ENCODE measurements around the gene RNF212B. TPM values are rescaled to one million over a fixed set of nuclear protein-coding genes. Genes with fewer than 3 reads are reported as not detected.

RNF212B gene
- total RNA-seq, 2 experiments from 2014 or later = not detected

DNA sequence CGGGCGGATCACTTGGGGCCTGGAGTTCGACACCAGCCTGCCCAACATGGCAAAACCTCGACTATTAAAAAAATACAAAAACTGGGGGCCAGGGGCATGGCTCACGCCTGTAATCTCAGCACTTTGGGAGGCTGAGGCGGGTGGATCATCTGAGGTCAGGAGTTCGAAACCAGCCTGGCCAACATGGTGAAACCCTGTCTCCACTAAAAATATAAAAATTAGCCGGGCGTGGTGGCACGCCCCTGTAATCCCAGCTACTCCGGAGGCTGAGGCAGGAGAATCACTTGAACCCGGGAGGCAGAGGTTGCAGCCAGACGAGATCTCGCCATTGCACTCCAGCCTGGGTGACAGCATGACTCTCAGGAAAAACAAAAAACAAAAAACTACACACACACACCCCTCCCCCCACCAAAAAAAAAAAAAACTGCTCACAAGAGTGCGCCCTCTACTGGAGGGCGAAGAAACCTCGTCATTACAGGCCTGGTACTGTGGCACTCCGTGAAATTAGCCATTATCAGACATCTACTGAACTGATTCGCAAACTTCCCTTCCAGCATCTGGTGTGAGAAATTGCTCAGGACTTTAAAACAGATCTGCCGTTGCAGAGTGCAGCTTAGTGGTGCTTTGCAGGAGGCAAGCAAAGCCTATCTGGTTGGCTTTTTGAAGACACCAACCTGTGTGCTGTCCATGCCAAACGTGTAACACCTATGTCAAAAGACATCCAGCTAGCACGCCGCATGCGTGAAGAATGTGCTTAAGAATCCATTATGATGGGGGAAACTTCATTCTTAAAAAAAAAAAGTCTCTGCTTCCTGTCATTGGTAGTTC lies 57.2 kb downstream of the RNF212B start:
- H3K27me3 Mint-ChIP-seq = no peaks in the 10 kb centered on the region
- peak overlapping the region; percentile 63 for H3K27ac Mint-ChIP-seq
- H3K4me1 Mint-ChIP-seq = peaks cover 13% of the 10 kb centered on the region
- peak overlapping the region; percentile 7 for H3K4me3 Mint-ChIP-seq
- ATAC-seq (ENCODE audit: low read depth) = peak; percentile 76
- no peaks in the 10 kb centered on the region for H3K9me3 Mint-ChIP-seq
- H3K36me3 Mint-ChIP-seq = peaks cover 2% of the 10 kb centered on the region
- POLR2A ChIA-PET = interaction anchor here (1.3 kb wide), 1 partner anchor 25 kb away, joined by 3 read pairs; no protein-coding TSS in a partner anchor
- peak; percentile 54 for DNase-seq

DNA sequence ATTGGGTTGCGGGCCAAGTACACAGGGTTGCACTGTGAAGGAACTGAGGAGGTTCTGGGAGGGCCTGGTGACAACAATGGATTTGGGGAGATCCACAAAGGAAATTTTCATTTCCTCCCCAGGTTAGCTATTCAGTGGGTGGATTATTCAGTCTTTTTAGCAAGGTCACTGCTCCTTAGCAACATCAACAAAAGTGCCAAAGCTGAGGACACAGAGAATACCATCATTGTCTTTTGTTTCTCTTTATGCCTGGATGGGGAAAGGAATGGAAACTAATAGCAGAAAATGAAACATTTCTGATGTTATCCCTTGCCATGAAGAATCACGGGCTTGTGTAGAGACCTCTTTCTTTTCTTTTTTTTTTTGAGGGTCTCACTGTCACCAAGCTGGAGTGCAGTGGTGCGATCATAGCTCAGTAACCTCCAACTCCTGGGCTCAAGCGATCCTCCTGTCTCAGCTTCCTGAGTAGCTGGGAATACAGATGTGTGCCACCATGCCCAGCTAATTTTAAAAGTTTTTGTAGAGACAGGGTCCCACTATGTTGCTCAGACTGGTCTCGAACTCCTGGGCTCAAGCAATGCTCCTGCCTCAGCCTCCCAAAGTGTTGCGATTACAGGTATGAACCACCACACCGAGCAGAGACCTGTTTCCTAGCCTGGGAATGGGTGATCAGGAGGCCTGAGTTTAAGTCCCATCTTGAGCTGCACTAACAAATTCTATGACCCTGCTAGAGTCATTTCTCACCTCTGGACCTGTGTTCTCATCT lies 58.5 kb downstream of the RNF212B start:
- no peak overlapping the region for H3K4me3 Mint-ChIP-seq

DNA sequence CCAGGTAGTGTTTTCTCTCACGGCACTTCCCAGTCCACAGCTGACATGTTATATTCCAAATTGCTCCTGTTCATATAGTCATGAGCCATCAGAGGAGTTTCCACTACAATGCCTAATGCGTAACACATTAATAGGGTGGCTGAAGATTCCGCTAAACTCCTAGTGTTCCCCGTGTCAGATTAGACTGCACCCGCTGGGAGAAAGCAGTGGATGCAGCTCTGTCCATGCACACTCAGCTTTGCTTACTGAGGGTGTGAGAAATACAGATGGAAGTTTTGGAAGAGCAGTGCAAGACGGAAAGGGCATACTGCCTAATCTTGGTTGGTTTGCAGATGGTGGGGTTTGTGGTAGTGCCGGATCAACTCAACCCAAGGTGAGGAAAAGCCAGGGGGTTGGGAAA lies 59.4 kb downstream of the RNF212B start:
- DNase-seq = no peak
- no peak overlapping the region for H3K4me3 Mint-ChIP-seq
- POLR2A ChIA-PET = interaction anchor here (2.9 kb wide), 1 partner anchor 24 kb away, joined by 16 read pairs; the partner anchor contains the start of gene PABPN1
- peak overlapping the region; percentile 12 for H3K27ac Mint-ChIP-seq
- peaks cover 16% of the 10 kb centered on the region for H3K4me1 Mint-ChIP-seq
- peaks cover 2% of the 10 kb centered on the region for H3K36me3 Mint-ChIP-seq
- no peak for ATAC-seq (ENCODE audit: low read depth)
- H3K9me3 Mint-ChIP-seq = no peaks in the 10 kb centered on the region
- no peaks in the 10 kb centered on the region for H3K27me3 Mint-ChIP-seq

More for the DNA sequence above, 58.5 kb downstream of the RNF212B start:
- POLR2A ChIA-PET = interaction anchor here (2.9 kb wide), 1 partner anchor 25 kb away, joined by 16 read pairs; the partner anchor contains the start of gene PABPN1
- Mint-ChIP-seq H3K36me3 (peaks cover 2% of the 10 kb centered on the region), H3K27me3 (no peaks in the 10 kb centered on the region), H3K27ac (peak overlapping the region; percentile 12), H3K4me1 (peaks cover 16% of the 10 kb centered on the region), H3K9me3 (no peaks in the 10 kb centered on the region)
- ATAC-seq (ENCODE audit: low read depth) (no peak), DNase-seq (no peak)

DNA sequence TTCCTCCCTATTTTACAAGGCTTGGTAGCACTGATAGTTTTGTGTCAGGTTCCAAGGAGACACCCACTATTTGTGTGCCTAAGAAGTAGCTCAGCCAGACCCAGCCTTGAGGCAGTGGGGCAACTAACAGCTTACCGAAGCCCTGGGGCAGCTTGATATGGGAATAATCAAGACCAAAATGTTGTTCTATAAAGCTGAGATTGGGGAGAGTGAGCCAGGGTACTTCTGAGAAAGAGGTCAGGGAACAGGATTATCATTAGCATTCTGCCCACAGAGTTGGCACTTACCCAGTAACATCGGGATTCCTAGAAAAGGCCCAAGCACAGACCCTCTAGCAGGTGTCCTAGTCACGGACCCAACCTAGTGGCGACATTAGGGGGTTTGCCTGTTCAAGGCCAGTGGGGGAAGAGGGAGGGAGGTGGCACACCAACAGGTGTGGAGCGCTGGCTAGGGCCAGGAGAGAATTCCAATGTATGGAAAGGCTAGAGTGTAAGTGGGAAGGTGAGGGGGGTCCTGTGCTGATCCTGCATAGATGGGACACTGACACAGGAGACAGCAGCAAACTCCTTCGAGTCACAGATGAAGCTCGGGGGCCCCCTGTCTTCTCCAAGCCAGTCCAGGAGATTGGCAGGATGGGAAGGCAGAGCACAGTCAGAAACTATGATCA lies 60.0 kb downstream of the RNF212B start:
- Mint-ChIP-seq H3K9me3 (no peaks in the 10 kb centered on the region), H3K27ac (no peak overlapping the region), H3K27me3 (no peaks in the 10 kb centered on the region), H3K4me3 (no peak overlapping the region), H3K36me3 (peaks cover 2% of the 10 kb centered on the region), H3K4me1 (peaks cover 19% of the 10 kb centered on the region)
- no peak for ATAC-seq (ENCODE audit: low read depth)
- POLR2A ChIA-PET = interaction anchor here (0.6 to 2.9 kb wide), 3 partner anchors 12 to 215 kb away, joined by 3 to 16 read pairs (median 3); partner anchors contain the start of genes HOMEZ and PABPN1
- DNase-seq = no peak

DNA sequence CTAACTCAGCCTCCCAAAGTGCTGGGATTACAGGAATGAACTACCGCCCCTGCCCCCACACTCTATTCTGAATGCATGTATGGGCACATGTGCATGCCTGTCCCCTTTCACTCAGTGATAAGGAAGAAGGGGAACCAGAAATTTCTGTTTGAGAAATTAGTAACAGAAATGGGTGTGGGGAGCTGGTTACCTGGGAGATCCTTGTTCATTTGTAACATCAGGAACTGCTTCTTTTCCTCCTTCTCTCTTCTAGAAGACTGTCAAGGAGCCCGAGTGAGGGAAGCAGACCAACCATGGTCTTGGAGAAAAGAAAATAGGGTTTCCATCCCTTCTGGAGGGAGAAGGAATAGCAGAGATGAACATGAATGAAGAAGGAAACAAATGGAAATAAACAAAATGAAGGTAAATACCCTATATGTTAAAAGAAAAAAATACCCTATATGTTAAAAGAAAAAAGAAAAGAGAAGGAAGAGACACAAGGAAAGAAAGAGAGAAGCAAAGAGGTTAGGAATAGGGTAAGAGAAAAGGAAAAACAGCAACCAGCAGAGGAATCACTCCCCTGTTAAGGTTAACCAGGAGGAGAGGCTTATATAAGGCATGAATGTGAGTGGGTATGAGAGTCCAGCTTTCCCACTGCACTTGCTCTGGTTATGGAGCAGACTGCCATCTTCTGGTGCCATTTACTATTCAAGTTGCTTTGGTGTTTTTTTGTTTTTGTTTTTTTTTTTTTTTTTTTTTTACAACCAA lies 61.6 kb downstream of the RNF212B start:
- H3K36me3 Mint-ChIP-seq = peaks cover 2% of the 10 kb centered on the region
- ATAC-seq (ENCODE audit: low read depth) (no peak), DNase-seq (no peak)
- H3K27me3 Mint-ChIP-seq = no peaks in the 10 kb centered on the region
- POLR2A ChIA-PET = interaction anchor here (6.4 kb wide), 1 partner anchor 21 kb away, joined by 182 read pairs; the partner anchor contains the start of gene PABPN1
- peaks cover 24% of the 10 kb centered on the region for H3K4me1 Mint-ChIP-seq
- peak overlapping the region; percentile 31 for H3K27ac Mint-ChIP-seq
- H3K9me3 Mint-ChIP-seq = no peaks in the 10 kb centered on the region
- peak overlapping the region; percentile 21 for H3K4me3 Mint-ChIP-seq

- POLR2A ChIA-PET = interaction anchor here (1.6 to 6.4 kb wide), 4 partner anchors 14 to 205 kb away, joined by 11 to 182 read pairs (median 14); partner anchors contain the start of genes ACIN1, C14orf119, HOMEZ and PABPN1
- Mint-ChIP-seq H3K27ac (peak overlapping the region; percentile 97), H3K36me3 (peaks cover 2% of the 10 kb centered on the region), H3K9me3 (no peaks in the 10 kb centered on the region), H3K4me3 (peak overlapping the region; percentile 94), H3K4me1 (peaks cover 21% of the 10 kb centered on the region), H3K27me3 (no peaks in the 10 kb centered on the region)
- ATAC-seq (ENCODE audit: low read depth) (no peak), DNase-seq (no peak)
Observed at GRCh38 chr14:23299986-23300686, 62.4 kb downstream of the RNF212B start.

DNA sequence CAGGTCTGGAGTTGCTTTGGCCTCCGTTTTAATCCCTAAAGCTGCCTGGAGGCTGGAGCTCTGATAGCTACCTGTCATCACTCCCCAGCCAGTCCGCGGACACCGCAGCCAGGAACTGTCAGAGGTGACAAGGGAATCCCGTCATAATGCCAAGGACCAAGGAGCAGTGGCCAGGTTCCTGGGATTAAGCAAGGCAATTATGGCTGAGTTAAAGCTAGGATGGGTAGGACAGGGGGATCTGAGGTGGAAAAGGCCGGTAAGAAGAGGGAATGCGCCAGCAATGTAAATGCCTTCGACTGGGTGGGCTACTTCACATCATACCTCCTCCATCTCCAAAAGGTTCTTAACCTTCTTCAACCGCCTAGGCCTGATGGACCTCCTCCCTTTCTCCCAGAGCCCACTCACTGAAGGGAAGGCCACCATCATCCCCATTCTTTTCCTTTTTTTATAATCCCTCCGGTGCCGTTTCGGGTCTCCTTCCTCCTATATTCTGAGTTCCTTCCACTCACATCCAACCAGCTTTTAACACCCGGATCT lies 63.0 kb downstream of the RNF212B start:
- Mint-ChIP-seq H3K36me3 (peaks cover 2% of the 10 kb centered on the region), H3K27me3 (peaks cover under 1% of the 10 kb centered on the region), H3K4me3 (peak overlapping the region; percentile 94), H3K9me3 (no peaks in the 10 kb centered on the region), H3K27ac (peak overlapping the region; percentile 97), H3K4me1 (peaks cover 17% of the 10 kb centered on the region)
- POLR2A ChIA-PET = interaction anchor here (1.6 to 6.4 kb wide), 4 partner anchors 14 to 206 kb away, joined by 11 to 182 read pairs (median 14); partner anchors contain the start of genes ACIN1, C14orf119, HOMEZ and PABPN1
- peak; percentile 48 for DNase-seq
- ATAC-seq (ENCODE audit: low read depth) = no peak

DNA sequence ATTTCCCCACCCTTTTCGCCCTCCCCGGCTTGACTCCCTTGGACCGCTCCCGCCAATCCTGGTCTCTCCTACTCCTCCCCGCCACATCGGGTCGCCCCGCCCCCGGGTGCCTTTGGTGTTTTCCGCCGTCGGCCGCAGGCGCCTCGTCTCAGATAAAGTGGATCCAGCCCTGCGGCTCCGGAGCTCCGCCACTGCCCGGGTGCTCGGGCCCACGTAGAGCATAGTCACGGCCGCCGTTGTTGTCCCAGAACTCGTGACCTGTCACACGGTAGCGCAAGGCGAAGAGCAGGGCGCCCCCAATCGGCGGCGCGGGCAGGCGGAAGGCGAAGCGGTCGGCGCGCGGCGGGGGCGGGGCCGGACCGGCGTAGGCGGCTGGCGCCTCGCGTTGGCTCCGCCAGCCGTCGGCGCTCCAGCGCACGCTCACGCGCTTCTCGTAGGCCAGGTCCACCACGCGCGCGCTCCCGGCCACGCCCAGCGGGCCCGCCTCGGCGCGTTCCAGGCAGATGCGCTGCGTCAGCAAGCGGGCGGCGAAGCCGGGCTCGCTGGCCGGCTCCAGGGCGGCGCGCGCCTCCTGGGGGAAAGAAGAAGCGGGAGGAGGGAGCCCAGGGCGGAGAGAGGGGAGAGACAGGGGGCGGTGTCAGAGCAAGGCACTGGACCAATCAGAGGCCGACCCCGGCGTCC lies 63.7 kb downstream of the RNF212B start:
- H3K27me3 Mint-ChIP-seq = peaks cover 7% of the 10 kb centered on the region
- peaks cover 17% of the 10 kb centered on the region for H3K4me1 Mint-ChIP-seq
- POLR2A ChIA-PET = interaction anchor here (0.6 to 6.4 kb wide), 7 partner anchors 10 to 867 kb away, joined by 3 to 182 read pairs (median 12); partner anchors contain the start of genes ACIN1, C14orf119, HOMEZ and PABPN1
- peak overlapping the region; percentile 96 for H3K4me3 Mint-ChIP-seq
- DNase-seq = peak; percentile 100
- peak overlapping the region; percentile 97 for H3K27ac Mint-ChIP-seq
- H3K9me3 Mint-ChIP-seq = no peaks in the 10 kb centered on the region
- peaks cover 2% of the 10 kb centered on the region for H3K36me3 Mint-ChIP-seq
- peak; percentile 83 for ATAC-seq (ENCODE audit: low read depth)

GRCh38 chr14:23301969-23302289 lies 64.2 kb downstream of the RNF212B start:
- H3K9me3 Mint-ChIP-seq = no peaks in the 10 kb centered on the region
- POLR2A ChIA-PET = interaction anchor here (0.6 to 6.4 kb wide), 10 partner anchors 9 to 867 kb away, joined by 3 to 182 read pairs (median 12); partner anchors contain the start of genes ACIN1, C14orf119, DCAF11 and HOMEZ
- H3K4me1 Mint-ChIP-seq = peaks cover 17% of the 10 kb centered on the region
- H3K36me3 Mint-ChIP-seq = peaks cover 2% of the 10 kb centered on the region
- peak overlapping the region; percentile 97 for H3K27ac Mint-ChIP-seq
- DNase-seq = no peak
- H3K4me3 Mint-ChIP-seq = peak overlapping the region; percentile 96
- peak; percentile 24 for ATAC-seq (ENCODE audit: low read depth)
- peaks cover 7% of the 10 kb centered on the region for H3K27me3 Mint-ChIP-seq

GRCh38 chr14:23302290-23303225 lies 64.8 kb downstream of the RNF212B start, which contains the start of gene PPP1R3E:
Gene PPP1R3E (minus strand): TSS chr14:23302859. CDS start chr14:23302576, 283 bp downstream.
- peaks cover 20% of the 10 kb centered on the region for H3K4me1 Mint-ChIP-seq
- H3K9me3 Mint-ChIP-seq = no peaks in the 10 kb centered on the region
- DNase-seq = peak; percentile 86
- H3K36me3 Mint-ChIP-seq = peaks cover under 1% of the 10 kb centered on the region
- peaks cover 12% of the 10 kb centered on the region for H3K27me3 Mint-ChIP-seq
- POLR2A ChIA-PET = interaction anchor here (0.6 to 6.4 kb wide), 13 partner anchors 9 to 1866 kb away, joined by 3 to 182 read pairs (median 4); partner anchors contain the start of genes ACIN1, C14orf119, DCAF11 and HOMEZ
- ATAC-seq (ENCODE audit: low read depth) = peak; percentile 37
- peak within 1 kb of the TSS; percentile 96 for H3K4me3 Mint-ChIP-seq
- peak within 1 kb of the TSS; percentile 100 for H3K27ac Mint-ChIP-seq

Measured in activated naive CD8-positive, alpha-beta T cell treated with anti-CD3 and anti-CD28 coated beads, Interleukin-2, amount 10 ng/mL, durations not matched to agents 7 days and 5 days (primary cell).